WI38 (cell line): ENCODE results near the gene NXPH2.

Experiments used
- H3K4me3 ChIP-seq: 2 replicates; pipeline ENCODE4 v1.5.1; 2011; ENCODE audit warnings: low read depth, mild to moderate bottlenecking, control low read depth, low read length
- TF ChIP-seq, protein P1 (sequence below): IDR thresholded peaks from 2 replicates; pipeline ENCODE4 v1.5.1; 2012; ENCODE audit warnings: low read depth, mild to moderate bottlenecking, control low read depth, low read length

Gene NXPH2

DNA sequence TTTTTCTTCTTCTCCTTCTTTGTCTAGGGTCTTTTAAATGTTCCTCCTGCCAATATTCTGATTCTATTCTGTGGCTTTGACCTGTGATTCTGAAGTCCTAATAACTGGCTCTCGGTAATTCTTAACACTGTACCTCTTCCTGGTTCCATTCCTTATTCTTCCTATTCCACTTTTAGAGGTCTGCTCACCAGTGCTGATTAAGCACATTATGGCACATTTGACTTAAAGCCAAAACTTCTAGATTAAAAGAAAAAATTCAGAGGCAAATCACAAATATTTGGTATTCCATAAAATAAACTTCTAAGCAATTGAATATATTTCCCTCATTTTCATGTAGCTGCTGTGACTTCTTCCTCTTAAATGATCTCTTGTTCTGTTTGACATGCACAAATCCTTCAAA is 47.5 kb downstream of the NXPH2 start:
- TF ChIP-seq, protein P1, sequence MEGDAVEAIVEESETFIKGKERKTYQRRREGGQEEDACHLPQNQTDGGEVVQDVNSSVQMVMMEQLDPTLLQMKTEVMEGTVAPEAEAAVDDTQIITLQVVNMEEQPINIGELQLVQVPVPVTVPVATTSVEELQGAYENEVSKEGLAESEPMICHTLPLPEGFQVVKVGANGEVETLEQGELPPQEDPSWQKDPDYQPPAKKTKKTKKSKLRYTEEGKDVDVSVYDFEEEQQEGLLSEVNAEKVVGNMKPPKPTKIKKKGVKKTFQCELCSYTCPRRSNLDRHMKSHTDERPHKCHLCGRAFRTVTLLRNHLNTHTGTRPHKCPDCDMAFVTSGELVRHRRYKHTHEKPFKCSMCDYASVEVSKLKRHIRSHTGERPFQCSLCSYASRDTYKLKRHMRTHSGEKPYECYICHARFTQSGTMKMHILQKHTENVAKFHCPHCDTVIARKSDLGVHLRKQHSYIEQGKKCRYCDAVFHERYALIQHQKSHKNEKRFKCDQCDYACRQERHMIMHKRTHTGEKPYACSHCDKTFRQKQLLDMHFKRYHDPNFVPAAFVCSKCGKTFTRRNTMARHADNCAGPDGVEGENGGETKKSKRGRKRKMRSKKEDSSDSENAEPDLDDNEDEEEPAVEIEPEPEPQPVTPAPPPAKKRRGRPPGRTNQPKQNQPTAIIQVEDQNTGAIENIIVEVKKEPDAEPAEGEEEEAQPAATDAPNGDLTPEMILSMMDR: no peak
- no peak overlapping the region for H3K4me3 ChIP-seq

DNA sequence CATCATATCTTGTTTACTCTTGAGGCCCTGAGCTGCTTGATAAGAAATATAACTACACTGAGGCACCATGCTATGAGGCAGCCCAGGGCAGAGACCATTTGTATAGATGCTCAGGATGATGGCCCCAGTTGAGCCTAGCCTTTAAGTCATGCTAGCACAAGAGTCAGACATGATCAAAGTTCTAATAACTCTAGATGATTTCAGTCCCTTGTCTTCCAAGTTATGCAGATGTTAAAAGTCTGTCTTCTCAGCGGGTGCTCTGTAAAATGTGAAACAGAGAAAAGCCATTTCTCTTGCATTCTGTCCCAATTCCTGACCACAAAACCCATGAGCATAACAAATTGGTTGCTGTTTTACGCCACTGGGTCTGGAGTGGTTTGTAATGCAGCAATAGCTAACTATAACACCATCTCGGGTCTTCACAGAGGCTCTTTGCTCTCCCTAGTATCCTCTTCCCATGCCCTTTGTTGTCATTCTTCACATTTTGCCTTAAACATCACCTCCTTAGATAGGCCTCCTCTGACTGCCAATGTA is 49.6 kb downstream of the NXPH2 start:
- TF ChIP-seq, protein P1: no peak

DNA sequence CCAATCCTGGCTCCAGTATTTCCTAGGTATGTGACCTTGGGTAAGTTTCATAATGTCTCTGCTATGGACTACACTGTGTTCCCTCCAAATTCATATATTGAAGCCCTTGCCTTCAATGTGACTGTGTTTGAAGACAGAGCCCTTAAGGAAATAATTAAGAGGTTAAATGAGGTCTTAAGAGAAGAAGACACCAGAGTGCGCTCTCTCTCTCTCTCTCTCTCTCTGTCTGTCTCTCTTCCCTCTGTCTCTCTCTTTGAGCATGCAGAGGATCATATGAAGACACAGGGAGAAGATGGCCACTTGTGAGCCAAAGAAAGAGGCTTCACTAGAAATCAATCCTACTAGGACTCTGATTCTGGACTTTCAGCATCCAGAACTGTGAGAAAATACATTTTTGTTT is 52.2 kb downstream of the NXPH2 start:
- TF ChIP-seq, protein P1: no peak
- no peak overlapping the region for H3K4me3 ChIP-seq

More for the DNA sequence above, 49.6 kb downstream of the NXPH2 start:
- H3K4me3 ChIP-seq: no peak overlapping the region

DNA sequence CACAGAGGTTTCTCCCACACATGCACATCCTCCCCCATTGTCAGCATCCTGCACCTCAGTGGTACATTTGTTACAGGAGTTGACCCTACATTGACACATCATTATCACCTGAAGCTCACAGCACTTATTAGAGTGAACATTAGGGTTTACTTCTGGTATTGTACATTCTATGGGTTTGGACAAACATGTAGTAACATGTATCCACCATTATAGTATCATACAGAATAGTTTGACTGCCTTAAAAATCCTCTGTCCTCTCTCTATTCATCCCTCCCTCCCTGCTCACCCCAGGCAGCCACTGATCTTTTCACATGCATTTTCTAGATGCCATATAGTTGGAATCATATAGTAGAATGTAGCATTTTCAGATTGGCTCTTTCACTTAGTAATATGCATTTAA is 53.5 kb downstream of the NXPH2 start:
- TF ChIP-seq, protein P1: no peak
- no peak overlapping the region for H3K4me3 ChIP-seq

DNA sequence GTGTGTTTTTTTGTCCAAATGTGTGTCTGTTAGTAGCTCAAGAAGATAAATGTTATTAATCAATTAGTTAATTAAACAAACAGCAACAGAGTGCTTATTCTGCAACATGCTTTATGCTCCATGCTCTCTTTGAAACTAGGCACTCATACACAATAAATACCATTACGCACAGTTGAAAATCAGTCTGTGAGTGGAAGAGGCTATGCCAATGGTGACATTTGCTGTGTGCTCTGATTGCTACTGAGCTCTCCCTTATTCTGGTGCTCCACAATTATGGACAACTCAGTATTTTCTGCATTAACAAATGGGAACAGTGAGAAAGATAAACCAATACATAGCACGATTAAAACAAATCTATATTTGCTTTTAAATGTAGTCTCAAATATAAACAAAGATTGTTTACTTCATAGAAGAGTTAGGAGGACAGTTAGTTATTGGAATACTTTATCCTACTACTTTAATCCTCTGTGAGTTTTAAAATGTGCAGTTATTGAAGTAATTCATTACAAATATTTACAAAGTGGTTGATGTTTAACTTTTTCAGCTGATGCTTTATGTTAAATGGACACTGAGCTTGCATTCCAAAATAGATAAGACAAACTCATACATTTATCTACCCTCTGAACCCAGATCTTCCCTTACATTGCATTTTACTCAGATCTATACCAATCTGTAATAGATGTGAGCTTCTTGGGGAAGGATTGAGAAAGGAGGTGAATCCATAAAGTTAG is 55.3 kb downstream of the NXPH2 start:
- no peak overlapping the region for H3K4me3 ChIP-seq
- TF ChIP-seq, protein P1: no peak

DNA sequence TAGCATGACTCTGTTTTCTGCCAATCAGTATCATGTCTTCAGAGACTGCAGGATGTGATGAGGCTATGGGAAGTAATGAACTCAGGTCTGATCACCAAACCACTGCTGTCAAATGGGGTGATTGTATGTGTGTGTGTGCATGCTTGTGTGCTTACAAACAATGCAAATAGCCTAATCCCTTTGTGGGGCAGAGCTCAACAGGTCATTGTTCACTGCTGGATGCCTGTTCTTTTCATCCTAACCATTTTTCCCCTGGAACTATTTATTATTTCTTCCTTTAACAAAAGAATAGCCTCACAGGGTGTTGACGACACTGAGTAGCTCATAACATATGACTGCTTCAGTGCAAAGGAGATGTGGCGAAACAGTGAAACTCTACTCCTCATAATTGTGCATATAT is 55.9 kb downstream of the NXPH2 start:
- no peak overlapping the region for H3K4me3 ChIP-seq
- TF ChIP-seq, protein P1: no peak

DNA sequence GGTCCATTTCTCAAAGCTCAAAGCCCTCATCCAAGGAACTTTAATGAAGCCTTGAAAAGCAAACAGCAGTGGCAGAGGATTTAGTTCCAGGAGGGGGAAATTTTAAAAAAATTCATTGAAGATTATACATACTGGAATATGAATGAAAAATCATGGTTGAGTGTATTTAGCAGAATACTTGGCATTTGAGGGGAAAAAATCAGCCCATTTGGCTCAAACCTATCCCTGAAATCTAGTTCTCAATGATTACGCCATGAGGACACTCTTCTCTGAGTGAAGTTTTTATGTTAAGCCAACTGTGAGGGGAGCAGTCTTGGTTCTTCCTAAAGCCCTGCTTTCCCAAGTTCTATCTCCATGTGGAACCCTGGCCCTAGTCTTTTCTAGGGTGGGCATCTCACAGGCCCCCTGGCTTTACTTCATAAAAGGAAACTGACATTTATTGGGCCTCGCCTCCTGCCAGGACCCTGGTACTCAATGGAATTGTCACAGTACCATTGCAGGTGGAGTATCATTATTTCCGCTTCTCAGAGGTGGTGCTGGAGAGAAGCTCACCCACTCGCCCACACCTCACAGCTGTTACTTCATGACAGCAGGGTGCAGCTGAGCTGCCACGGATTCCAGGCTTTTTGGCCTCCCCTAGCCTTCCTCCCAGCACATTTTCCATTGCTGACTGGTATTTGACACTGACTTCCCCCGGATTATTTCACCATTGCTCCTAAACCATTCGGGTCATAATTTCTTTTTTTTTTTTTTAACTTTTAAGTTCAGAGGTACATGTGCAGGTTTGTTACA is 56.8 kb downstream of the NXPH2 start:
- no peak overlapping the region for H3K4me3 ChIP-seq
- TF ChIP-seq, protein P1: no peak
